ENCODE measurements around the gene DNAH10.

The DNAH10 gene

DNA sequence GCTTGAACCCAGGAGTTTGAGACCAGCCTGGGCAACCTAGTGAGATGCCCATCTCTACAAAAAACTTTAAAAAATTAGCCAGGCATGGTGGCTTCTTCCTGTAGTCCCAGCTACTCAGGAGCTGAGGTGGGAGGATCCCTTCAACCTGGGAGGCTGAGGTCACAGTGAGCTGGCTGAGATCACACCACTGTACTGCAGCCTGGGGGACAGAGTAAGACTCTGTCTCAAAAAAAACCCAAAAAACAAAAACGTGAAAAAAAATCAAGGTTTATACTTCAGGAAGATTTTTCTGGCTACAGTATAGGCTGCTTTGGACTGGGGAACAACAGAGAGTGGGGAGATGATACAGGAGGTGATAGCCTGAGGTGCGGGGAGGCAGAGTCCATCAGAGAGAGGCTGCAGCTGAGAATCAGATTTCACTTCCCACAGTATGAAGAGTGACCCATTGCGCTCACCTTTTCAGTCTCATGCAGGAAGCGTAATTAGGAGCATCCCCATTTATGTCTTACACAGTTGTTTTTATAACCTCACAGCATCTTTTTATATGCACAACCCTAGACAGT lies 28.9 kb downstream of the DNAH10 start:
- H3F3A ChIP-seq (ENCODE audit: insufficient read depth, low read length) = no peaks in the 10 kb centered on the region
- no peaks in the 10 kb centered on the region for H3K9me3 ChIP-seq (ENCODE audit: low read length)
- H3K9me2 ChIP-seq (ENCODE audit: low read depth, low read length) = no peaks in the 10 kb centered on the region
- no peaks in the 10 kb centered on the region for H3K4me1 ChIP-seq (ENCODE audit: insufficient read depth, low read length, severe bottlenecking)
- no peaks in the 10 kb centered on the region for H3K79me2 ChIP-seq (ENCODE audit: insufficient read depth, low read length)
- H2AFZ ChIP-seq (ENCODE audit: low read length) = no peak overlapping the region
- TF ChIP-seq, protein P1, sequence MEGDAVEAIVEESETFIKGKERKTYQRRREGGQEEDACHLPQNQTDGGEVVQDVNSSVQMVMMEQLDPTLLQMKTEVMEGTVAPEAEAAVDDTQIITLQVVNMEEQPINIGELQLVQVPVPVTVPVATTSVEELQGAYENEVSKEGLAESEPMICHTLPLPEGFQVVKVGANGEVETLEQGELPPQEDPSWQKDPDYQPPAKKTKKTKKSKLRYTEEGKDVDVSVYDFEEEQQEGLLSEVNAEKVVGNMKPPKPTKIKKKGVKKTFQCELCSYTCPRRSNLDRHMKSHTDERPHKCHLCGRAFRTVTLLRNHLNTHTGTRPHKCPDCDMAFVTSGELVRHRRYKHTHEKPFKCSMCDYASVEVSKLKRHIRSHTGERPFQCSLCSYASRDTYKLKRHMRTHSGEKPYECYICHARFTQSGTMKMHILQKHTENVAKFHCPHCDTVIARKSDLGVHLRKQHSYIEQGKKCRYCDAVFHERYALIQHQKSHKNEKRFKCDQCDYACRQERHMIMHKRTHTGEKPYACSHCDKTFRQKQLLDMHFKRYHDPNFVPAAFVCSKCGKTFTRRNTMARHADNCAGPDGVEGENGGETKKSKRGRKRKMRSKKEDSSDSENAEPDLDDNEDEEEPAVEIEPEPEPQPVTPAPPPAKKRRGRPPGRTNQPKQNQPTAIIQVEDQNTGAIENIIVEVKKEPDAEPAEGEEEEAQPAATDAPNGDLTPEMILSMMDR (IDR thresholded peaks at IDR 0.05; ENCODE audit: low read length) = no peak
- no peak for TF ChIP-seq EZH2 (IDR thresholded peaks at IDR 0.05; ENCODE audit: borderline replicate concordance, low read length)
- no peaks in the 10 kb centered on the region for H3K27me3 ChIP-seq (ENCODE audit: insufficient read depth, low read length)
- H4K20me1 ChIP-seq (ENCODE audit: insufficient read depth, low read length) = no peaks in the 10 kb centered on the region
- no peaks in the 10 kb centered on the region for H3K36me3 ChIP-seq (ENCODE audit: insufficient read depth, low read length)
- no peak overlapping the region for H3K4me2 ChIP-seq (ENCODE audit: low read length)
- H3K4me3 ChIP-seq (ENCODE audit: low read depth, low read length, poor library complexity, severe bottlenecking) = no peak overlapping the region
- no peak overlapping the region for H3K9ac ChIP-seq (ENCODE audit: low read length)
- H3K27ac ChIP-seq (ENCODE audit: low read depth, low read length, poor library complexity, severe bottlenecking) = no peak overlapping the region

- TF ChIP-seq, protein P1 (IDR thresholded peaks at IDR 0.05; ENCODE audit: low read length) = no peak
- TF ChIP-seq EZH2 (IDR thresholded peaks at IDR 0.05; ENCODE audit: borderline replicate concordance, low read length) = no peak
- Histone ChIP-seq H3K79me2 (ENCODE audit: insufficient read depth, low read length) (no peaks in the 10 kb centered on the region), H2AFZ (ENCODE audit: low read length) (no peak overlapping the region)
These were observed 31.9 kb downstream of the DNAH10 start for GRCh38 chr12:123794027-123794426.

GRCh38 chr12:123798518-123798917 lies 36.4 kb downstream of the DNAH10 start:
- H2AFZ ChIP-seq (ENCODE audit: low read length) = no peak overlapping the region
- H3F3A ChIP-seq (ENCODE audit: insufficient read depth, low read length) = no peaks in the 10 kb centered on the region
- no peak overlapping the region for H3K27ac ChIP-seq (ENCODE audit: low read depth, low read length, poor library complexity, severe bottlenecking)
- H4K20me1 ChIP-seq (ENCODE audit: insufficient read depth, low read length) = no peaks in the 10 kb centered on the region
- H3K27me3 ChIP-seq (ENCODE audit: insufficient read depth, low read length) = no peaks in the 10 kb centered on the region
- H3K4me2 ChIP-seq (ENCODE audit: low read length) = no peak overlapping the region
- no peak for TF ChIP-seq EZH2 (IDR thresholded peaks at IDR 0.05; ENCODE audit: borderline replicate concordance, low read length)
- TF ChIP-seq, protein P1 (IDR thresholded peaks at IDR 0.05; ENCODE audit: low read length) = no peak
- H3K9me3 ChIP-seq (ENCODE audit: low read length) = no peaks in the 10 kb centered on the region
- H3K9me2 ChIP-seq (ENCODE audit: low read depth, low read length) = no peaks in the 10 kb centered on the region
- no peak overlapping the region for H3K4me3 ChIP-seq (ENCODE audit: low read depth, low read length, poor library complexity, severe bottlenecking)
- no peaks in the 10 kb centered on the region for H3K79me2 ChIP-seq (ENCODE audit: insufficient read depth, low read length)
- no peaks in the 10 kb centered on the region for H3K4me1 ChIP-seq (ENCODE audit: insufficient read depth, low read length, severe bottlenecking)
- no peaks in the 10 kb centered on the region for H3K36me3 ChIP-seq (ENCODE audit: insufficient read depth, low read length)
- H3K9ac ChIP-seq (ENCODE audit: low read length) = no peak overlapping the region

More at GRCh38 chr12:123794027-123794426, 31.9 kb downstream of the DNAH10 start:
- no peaks in the 10 kb centered on the region for H4K20me1 ChIP-seq (ENCODE audit: insufficient read depth, low read length)
- no peak overlapping the region for H3K4me3 ChIP-seq (ENCODE audit: low read depth, low read length, poor library complexity, severe bottlenecking)
- H3F3A ChIP-seq (ENCODE audit: insufficient read depth, low read length) = no peaks in the 10 kb centered on the region
- H3K9me2 ChIP-seq (ENCODE audit: low read depth, low read length) = no peaks in the 10 kb centered on the region
- H3K4me1 ChIP-seq (ENCODE audit: insufficient read depth, low read length, severe bottlenecking) = no peaks in the 10 kb centered on the region
- no peaks in the 10 kb centered on the region for H3K27me3 ChIP-seq (ENCODE audit: insufficient read depth, low read length)
- H3K9me3 ChIP-seq (ENCODE audit: low read length) = no peaks in the 10 kb centered on the region
- H3K9ac ChIP-seq (ENCODE audit: low read length) = no peak overlapping the region
- no peaks in the 10 kb centered on the region for H3K36me3 ChIP-seq (ENCODE audit: insufficient read depth, low read length)
- no peak overlapping the region for H3K4me2 ChIP-seq (ENCODE audit: low read length)
- H3K27ac ChIP-seq (ENCODE audit: low read depth, low read length, poor library complexity, severe bottlenecking) = no peak overlapping the region
